Uterus (tissue), 4 donors: Measurements from ENCODE around the gene ADK. TPM values are rescaled to one million over a fixed set of nuclear protein-coding genes. Genes with fewer than 3 reads are reported as not detected.

Source experiments
- DNase-seq, 2 donors: peaks; one replicate each; pipeline ENCODE4 v3.0.0-alpha.2; 2019 to 2020
- H3K27ac ChIP-seq, 2 donors: fragments of 200-600 bp; sonication (generic); 1 replicate in 1 of 2; 2 replicates in 1 of 2; pipeline ENCODE4 v1.5.1; 2016 to 2018
- H3K27me3 ChIP-seq, 2 donors: fragments of 200-600 bp; sonication (generic); one replicate each; pipeline ENCODE4 v1.5.1; 2018 to 2019; ENCODE audit warnings: control low read depth in 1 of 2
- H3K36me3 ChIP-seq, 2 donors: fragments of 200-600 bp; sonication (generic); one replicate each; pipeline ENCODE4 v1.5.1; 2019; ENCODE audit warnings: control low read depth in 1 of 2
- H3K4me1 ChIP-seq, 2 donors: fragments of 200-600 bp; sonication (generic); one replicate each; pipeline ENCODE4 v1.5.1; 2018 to 2019; ENCODE audit warnings: control low read depth in 1 of 2
- H3K4me3 ChIP-seq, 2 donors: fragments of 200-600 bp; sonication (generic); 1 replicate in 1 of 2; 2 replicates in 1 of 2; pipeline ENCODE4 v1.5.1; 2018 to 2019; ENCODE audit warnings: mild to moderate bottlenecking in 1 of 2
- H3K9me3 ChIP-seq, 2 donors: fragments of 200-600 bp; sonication (generic); one replicate each; pipeline ENCODE4 v1.5.1; 2019; ENCODE audit warnings: control low read depth in 1 of 2
- POLR2A ChIP-seq, 2 donors: fragments of 450-650 bp; IDR thresholded peaks; one replicate each; pipeline ENCODE4 v1.6.1; 2016; ENCODE audit warnings: antibody characterized with exemption in 2 of 2, mild to moderate bottlenecking in 1 of 2, moderate library complexity in 1 of 2
- intact Hi-C: fragments of 100-400 bp; cut with DNase I; formaldehyde crosslinking; loops from one replicate; pipeline ENCODE4 v1.15.1; 2023; ENCODE audit warnings: low total_unique reads
- total RNA-seq, 4 donors: library from RNA; depleted of rRNA in 3 of 4; stranded (reverse); fragments of >200 nt in 3 of 4; gene quantifications; one replicate each; pipeline versions ENCODE4 v1.1.0 to v1.2.4, GENCODE V29; 2014 to 2023
- TF ChIP-seq, protein P1 (sequence below), 4 experiments: fragments of 200-600 bp in 2 of 4; fragments of 450-650 bp in 2 of 4; sonication (generic) in 2 of 4; IDR thresholded peaks; one replicate each; pipeline ENCODE4 v1.5.1; 2016 to 2019; ENCODE audit warnings: antibody characterized with exemption in 4 of 4, mild to moderate bottlenecking in 2 of 4, moderate library complexity in 1 of 4
- donor health status: DM: yes; HTN: yes; CAD: no.

ADK gene
- total RNA-seq, 4 donors from 2014 or later = 12.6 to 41.1 (median 19.0) TPM

DNA sequence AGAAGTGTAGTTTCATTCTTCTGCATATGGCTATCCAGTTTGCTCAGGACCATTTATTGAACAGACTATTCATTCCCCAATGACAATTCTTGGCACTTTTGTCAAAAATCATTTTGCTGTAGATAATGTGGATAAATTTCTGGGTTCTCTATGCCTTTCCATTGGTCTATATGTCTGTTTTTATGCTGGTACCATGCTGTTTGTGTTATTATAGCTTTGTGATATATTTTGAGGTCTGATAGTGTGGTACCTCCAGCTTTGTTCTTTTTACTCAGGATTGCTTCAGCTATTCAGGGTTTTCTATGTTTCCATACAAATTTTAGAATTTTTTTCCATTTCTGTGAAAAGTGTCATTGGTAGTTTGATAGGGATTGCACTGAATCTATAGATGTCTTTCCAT, 360.0 kb downstream of the ADK start:
- Histone ChIP-seq H3K27ac (no peak overlapping the region), H3K9me3 (peaks cover 6 to 21% of the 10 kb centered on the region in 2 donors), H3K4me3 (no peak overlapping the region), H3K36me3 (no peaks in the 10 kb centered on the region), H3K4me1 (no peaks in the 10 kb centered on the region), H3K27me3 (no peaks in the 10 kb centered on the region)
- no peak for DNase-seq
- intact Hi-C loops = no loop called here
- no peak for TF ChIP-seq POLR2A (IDR thresholded peaks at IDR 0.05)
- TF ChIP-seq, protein P1, sequence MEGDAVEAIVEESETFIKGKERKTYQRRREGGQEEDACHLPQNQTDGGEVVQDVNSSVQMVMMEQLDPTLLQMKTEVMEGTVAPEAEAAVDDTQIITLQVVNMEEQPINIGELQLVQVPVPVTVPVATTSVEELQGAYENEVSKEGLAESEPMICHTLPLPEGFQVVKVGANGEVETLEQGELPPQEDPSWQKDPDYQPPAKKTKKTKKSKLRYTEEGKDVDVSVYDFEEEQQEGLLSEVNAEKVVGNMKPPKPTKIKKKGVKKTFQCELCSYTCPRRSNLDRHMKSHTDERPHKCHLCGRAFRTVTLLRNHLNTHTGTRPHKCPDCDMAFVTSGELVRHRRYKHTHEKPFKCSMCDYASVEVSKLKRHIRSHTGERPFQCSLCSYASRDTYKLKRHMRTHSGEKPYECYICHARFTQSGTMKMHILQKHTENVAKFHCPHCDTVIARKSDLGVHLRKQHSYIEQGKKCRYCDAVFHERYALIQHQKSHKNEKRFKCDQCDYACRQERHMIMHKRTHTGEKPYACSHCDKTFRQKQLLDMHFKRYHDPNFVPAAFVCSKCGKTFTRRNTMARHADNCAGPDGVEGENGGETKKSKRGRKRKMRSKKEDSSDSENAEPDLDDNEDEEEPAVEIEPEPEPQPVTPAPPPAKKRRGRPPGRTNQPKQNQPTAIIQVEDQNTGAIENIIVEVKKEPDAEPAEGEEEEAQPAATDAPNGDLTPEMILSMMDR (IDR thresholded peaks at IDR 0.05) = no peak

DNA sequence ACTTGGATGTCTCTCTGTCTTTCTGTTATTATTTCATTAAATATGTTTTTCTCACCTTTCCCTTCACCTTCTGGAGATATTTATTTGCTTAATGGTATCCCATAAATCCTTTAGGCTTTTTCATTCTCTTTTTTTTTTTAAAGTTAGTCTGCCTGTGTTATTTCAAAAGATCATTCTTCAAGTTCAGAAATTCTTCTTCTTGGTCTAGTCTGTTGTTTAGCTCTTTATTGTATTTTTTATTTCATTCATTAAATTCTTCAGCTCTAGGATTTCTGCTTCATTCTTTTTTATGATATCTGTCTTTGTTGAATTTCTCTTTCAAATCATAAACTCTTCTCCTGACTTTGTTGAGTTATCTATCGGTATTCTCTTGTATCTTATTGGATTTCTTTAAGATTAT, 363.3 kb downstream of the ADK start:
- H3K36me3 ChIP-seq = no peaks in the 10 kb centered on the region
- no peak overlapping the region for H3K4me3 ChIP-seq
- no peaks in the 10 kb centered on the region for H3K27me3 ChIP-seq
- intact Hi-C loops = no loop called here
- H3K9me3 ChIP-seq = peaks cover 6 to 21% of the 10 kb centered on the region in 2 donors
- no peak for DNase-seq
- no peak overlapping the region for H3K27ac ChIP-seq
- TF ChIP-seq POLR2A (IDR thresholded peaks at IDR 0.05) = no peak
- TF ChIP-seq, protein P1 (IDR thresholded peaks at IDR 0.05) = no peak
- no peaks in the 10 kb centered on the region for H3K4me1 ChIP-seq

DNA sequence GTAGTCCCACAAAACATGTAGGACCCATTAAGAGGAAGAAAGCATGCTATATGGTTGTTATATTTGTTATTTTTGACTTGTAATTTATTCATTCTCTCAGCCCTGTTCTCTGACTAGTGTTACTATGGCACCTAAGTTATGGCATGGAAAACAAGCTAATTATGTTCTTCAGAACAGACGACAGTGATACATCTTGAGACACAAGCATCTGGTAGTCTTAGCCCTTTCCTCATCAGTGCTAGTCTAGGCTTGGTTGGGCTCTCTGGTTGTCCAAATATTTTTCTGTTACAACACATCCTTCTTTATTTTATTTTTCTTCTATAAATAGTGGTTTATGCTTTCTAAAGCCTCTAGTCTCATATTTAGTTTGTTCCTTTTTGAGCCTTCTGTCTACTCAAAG, 367.0 kb downstream of the ADK start:
- Histone ChIP-seq H3K4me3 (no peak overlapping the region), H3K27ac (no peak overlapping the region), H3K27me3 (no peaks in the 10 kb centered on the region), H3K9me3 (peaks cover 6 to 14% of the 10 kb centered on the region in 2 donors), H3K4me1 (no peaks in the 10 kb centered on the region), H3K36me3 (no peaks in the 10 kb centered on the region)
- intact Hi-C loops = no loop called here
- TF ChIP-seq, protein P1 (IDR thresholded peaks at IDR 0.05) = no peak
- TF ChIP-seq POLR2A (IDR thresholded peaks at IDR 0.05) = no peak
- no peak for DNase-seq

DNA sequence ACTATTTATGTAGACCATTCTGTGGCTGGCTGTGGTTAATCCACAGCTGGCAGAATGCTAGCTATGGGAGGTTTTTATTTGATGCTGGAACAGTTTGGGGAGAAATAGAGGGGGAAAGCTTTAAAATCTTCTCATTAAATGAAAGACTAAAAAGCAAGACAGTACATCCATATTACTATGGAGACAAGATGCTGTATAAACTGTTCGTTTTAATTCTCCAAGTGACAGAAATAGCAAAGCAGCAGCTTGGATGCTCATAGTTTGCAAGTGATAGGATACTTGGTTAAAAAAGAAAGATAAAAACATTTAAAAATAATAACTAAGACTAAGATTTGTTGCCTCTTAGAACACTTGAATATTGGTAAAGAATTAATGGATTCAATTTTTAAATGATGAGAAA, 370.5 kb downstream of the ADK start:
- H3K27me3 ChIP-seq = no peaks in the 10 kb centered on the region
- TF ChIP-seq, protein P1 (IDR thresholded peaks at IDR 0.05) = no peak
- no peak for TF ChIP-seq POLR2A (IDR thresholded peaks at IDR 0.05)
- intact Hi-C loops = no loop called here

DNA sequence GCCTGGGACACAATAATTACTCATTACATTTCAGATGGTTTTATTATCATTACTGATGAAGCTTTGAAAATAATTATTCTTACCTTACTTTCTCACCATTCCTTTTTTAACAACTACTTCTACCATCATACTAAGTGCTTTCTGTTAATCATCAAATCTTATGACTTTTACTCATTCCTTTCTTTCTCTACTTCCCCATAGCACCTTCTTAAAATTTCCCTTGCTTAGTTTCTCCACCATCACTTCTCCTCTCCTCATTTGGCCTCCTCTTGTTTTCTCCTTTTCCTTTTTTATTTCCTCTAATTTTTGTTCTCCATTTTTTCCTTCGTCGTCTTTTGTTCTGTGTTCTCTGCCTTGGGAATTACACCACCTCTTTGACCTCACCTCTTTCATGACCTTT, 372.2 kb downstream of the ADK start:
- no peaks in the 10 kb centered on the region for H3K9me3 ChIP-seq
- intact Hi-C loops = no loop called here
- DNase-seq = no peak
- TF ChIP-seq, protein P1 (IDR thresholded peaks at IDR 0.05) = no peak
- TF ChIP-seq POLR2A (IDR thresholded peaks at IDR 0.05) = no peak
- H3K36me3 ChIP-seq = no peaks in the 10 kb centered on the region
- no peak overlapping the region for H3K27ac ChIP-seq
- no peaks in the 10 kb centered on the region for H3K4me1 ChIP-seq
- no peak overlapping the region for H3K4me3 ChIP-seq
- no peaks in the 10 kb centered on the region for H3K27me3 ChIP-seq

More for the DNA sequence above, 370.5 kb downstream of the ADK start:
- Histone ChIP-seq H3K9me3 (no peaks in the 10 kb centered on the region), H3K27ac (no peak overlapping the region), H3K4me1 (no peaks in the 10 kb centered on the region), H3K4me3 (no peak overlapping the region), H3K36me3 (no peaks in the 10 kb centered on the region)
- DNase-seq = no peak
